CD4-positive, alpha-beta memory T cell (primary cell): Measurements from ENCODE around the gene KCNAB2. TPM values are rescaled to one million over a fixed set of nuclear protein-coding genes. Genes with fewer than 3 reads are reported as not detected.

Source experiments
- CTCF ChIA-PET: fragments of 350-600 bp; sonication (Branson Sonifier 250); formaldehyde crosslinking; loops from one replicate; lab custom pipeline; 2021; ENCODE audit warnings: inconsistent platforms; ENCODE audit not compliant: partially characterized antibody; lab: Charles Lee
- POLR2A ChIA-PET: fragments of 350-600 bp; sonication (Branson Sonifier 250); formaldehyde crosslinking; loops from one replicate; lab custom pipeline; 2021; ENCODE audit not compliant: partially characterized antibody; lab: Charles Lee
- DNase-seq, 5 donors: peaks; one replicate each; pipeline versions ENCODE4 v3.0.0 to v3.0.0-alpha.2; 2020 to 2022; ENCODE audit warnings: mixed read lengths in 1 of 5
- H3K27ac ChIP-seq: one replicate; pipeline ENCODE4 v1.7.0; 2013; ENCODE audit warnings: low read depth, low read length
- H3K27me3 ChIP-seq: 2 replicates; pipeline ENCODE4 v1.7.0; 2013; ENCODE audit warnings: mild to moderate bottlenecking, low read length, moderate library complexity; ENCODE audit not compliant: insufficient read depth
- H3K36me3 ChIP-seq: 2 replicates; pipeline ENCODE4 v1.7.0; 2013; ENCODE audit warnings: mild to moderate bottlenecking, low read length, moderate library complexity; ENCODE audit not compliant: insufficient read depth
- H3K4me1 ChIP-seq: 2 replicates; pipeline ENCODE4 v1.7.0; 2013; ENCODE audit warnings: mild to moderate bottlenecking, low read length, moderate library complexity; ENCODE audit not compliant: insufficient read depth
- H3K4me3 ChIP-seq, 2 donors: one replicate each; pipeline ENCODE4 v1.7.0; 2013; ENCODE audit warnings: low read length in 2 of 2, mild to moderate bottlenecking in 1 of 2
- H3K9me3 ChIP-seq, 2 donors: one replicate each; pipeline ENCODE4 v1.7.0; 2013; ENCODE audit warnings: low read length in 2 of 2, control low read depth in 1 of 2; ENCODE audit not compliant: control insufficient read depth in 1 of 2
- H3K27ac Mint-ChIP-seq, 7 donors: one replicate each; pipeline ENCODE4 v1.8.0; 2020 to 2021; ENCODE audit warnings: mixed read lengths in 7 of 7, mild to moderate bottlenecking in 6 of 7, inconsistent platforms in 3 of 7, moderate library complexity in 3 of 7
- H3K27me3 Mint-ChIP-seq, 2 donors: one replicate each; pipeline ENCODE4 v1.8.0; 2020 to 2021; ENCODE audit warnings: mixed read lengths in 2 of 2
- H3K36me3 Mint-ChIP-seq, 2 donors: one replicate each; pipeline ENCODE4 v1.8.0; 2020 to 2021; ENCODE audit warnings: mixed read lengths in 2 of 2, inconsistent platforms in 1 of 2, mild to moderate bottlenecking in 1 of 2
- H3K4me1 Mint-ChIP-seq, 4 donors: one replicate each; pipeline ENCODE4 v1.8.0; 2020 to 2021; ENCODE audit warnings: mixed read lengths in 4 of 4, mild to moderate bottlenecking in 1 of 4
- H3K4me3 Mint-ChIP-seq, 8 donors: one replicate each; pipeline ENCODE4 v1.8.0; 2020 to 2021; ENCODE audit warnings: mixed read lengths in 8 of 8, mild to moderate bottlenecking in 7 of 8, moderate library complexity in 6 of 8, inconsistent platforms in 3 of 8
- H3K9me3 Mint-ChIP-seq, 8 donors: one replicate each; pipeline ENCODE4 v1.8.0; 2020 to 2021; ENCODE audit warnings: mixed read lengths in 8 of 8, mild to moderate bottlenecking in 5 of 8, inconsistent platforms in 3 of 8, moderate library complexity in 1 of 8
- intact Hi-C: fragments of 100-400 bp; cut with micrococcal nuclease; formaldehyde crosslinking; loops from one replicate; pipeline ENCODE4 v1.15.1; 2023
- polyA plus RNA-seq, 2 donors: library from polyadenylated mRNA; unstranded; fragments of 300-500 nt; fragmentation: Illumina TruSeq; gene quantifications; one replicate each; pipeline ENCODE4 v1.2.3, GENCODE V29; 2021
- total RNA-seq, 2 experiments: library from RNA; stranded (reverse); gene quantifications; one replicate each; pipeline ENCODE4 v1.2.3, GENCODE V29; 2021

The KCNAB2 gene
- total and polyA plus RNA-seq, 4 experiments from 2014 or later = 20.9 to 197 (median 121) TPM

DNA sequence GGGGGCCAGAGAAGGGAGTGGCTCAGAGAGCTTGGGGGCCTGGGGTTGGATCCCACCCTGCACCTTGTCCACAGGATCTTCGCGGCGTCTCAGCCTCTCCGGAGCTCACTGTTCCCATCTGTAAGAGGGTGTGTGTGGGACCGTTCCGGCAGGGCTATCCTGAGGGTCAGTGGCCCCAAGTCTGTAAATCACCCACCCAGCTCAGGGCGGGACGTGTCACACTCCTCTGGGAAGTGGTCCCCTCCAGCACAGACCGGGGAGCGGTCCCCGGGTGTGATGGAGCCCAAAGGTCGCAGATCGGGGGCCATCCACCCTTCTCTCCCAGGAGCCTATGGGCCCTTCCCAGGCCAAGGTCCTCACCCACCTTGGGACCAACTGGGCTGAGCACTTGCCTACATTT lies 40.0 kb downstream of the KCNAB2 start:
- ChIA-PET POLR2A (no interaction called here), CTCF (no interaction called here)
- H3K27ac ChIP-seq = no peak overlapping the region
- H3K9me3 Mint-ChIP-seq = no peaks in the 10 kb centered on the region
- no peak overlapping the region for H3K4me3 Mint-ChIP-seq
- no peaks in the 10 kb centered on the region for H3K9me3 ChIP-seq
- no peaks in the 10 kb centered on the region for H3K27me3 Mint-ChIP-seq
- H3K4me1 ChIP-seq = no peaks in the 10 kb centered on the region
- H3K36me3 ChIP-seq = peaks cover 45% of the 10 kb centered on the region
- DNase-seq = no peak
- H3K27ac Mint-ChIP-seq = no peak overlapping the region
- H3K4me1 Mint-ChIP-seq = no peaks in the 10 kb centered on the region
- intact Hi-C loops = no loop called here
- H3K4me3 ChIP-seq = no peak overlapping the region
- no peaks in the 10 kb centered on the region for H3K27me3 ChIP-seq
- peaks cover 15 to 53% of the 10 kb centered on the region in 2 donors for H3K36me3 Mint-ChIP-seq

DNA sequence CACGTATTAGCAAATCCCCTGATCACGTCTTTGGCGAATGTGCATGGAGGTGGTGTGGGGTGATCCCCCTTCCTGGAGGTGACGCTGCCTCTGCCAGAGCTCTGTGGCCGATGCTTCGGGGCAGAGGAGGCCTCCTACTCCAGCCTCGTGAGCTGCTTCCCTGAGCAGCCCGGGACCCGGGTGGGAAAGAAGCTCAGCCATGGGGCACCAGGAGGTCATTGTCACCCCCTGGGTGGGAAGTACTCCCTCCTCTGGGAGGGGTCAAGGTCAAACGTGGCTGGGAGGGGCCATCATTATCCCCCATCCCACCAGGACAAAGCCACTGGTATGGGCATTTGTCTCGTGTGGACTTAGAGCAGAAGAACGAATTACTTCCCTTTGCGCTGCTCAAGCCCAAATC lies 40.7 kb downstream of the KCNAB2 start:
- Mint-ChIP-seq H3K27me3 (no peaks in the 10 kb centered on the region), H3K4me1 (no peaks in the 10 kb centered on the region), H3K9me3 (no peaks in the 10 kb centered on the region), H3K4me3 (no peak overlapping the region), H3K27ac (peak overlapping the region in 1 of 7 donors; percentile 50), H3K36me3 (peaks cover 20 to 52% of the 10 kb centered on the region in 2 donors)
- intact Hi-C loops = no loop called here
- H3K9me3 ChIP-seq = no peaks in the 10 kb centered on the region
- POLR2A ChIA-PET = no interaction called here
- H3K27me3 ChIP-seq = no peaks in the 10 kb centered on the region
- no peak overlapping the region for H3K4me3 ChIP-seq
- no peaks in the 10 kb centered on the region for H3K4me1 ChIP-seq
- no peak overlapping the region for H3K27ac ChIP-seq
- no peak for DNase-seq
- CTCF ChIA-PET = no interaction called here
- peaks cover 45% of the 10 kb centered on the region for H3K36me3 ChIP-seq

DNA sequence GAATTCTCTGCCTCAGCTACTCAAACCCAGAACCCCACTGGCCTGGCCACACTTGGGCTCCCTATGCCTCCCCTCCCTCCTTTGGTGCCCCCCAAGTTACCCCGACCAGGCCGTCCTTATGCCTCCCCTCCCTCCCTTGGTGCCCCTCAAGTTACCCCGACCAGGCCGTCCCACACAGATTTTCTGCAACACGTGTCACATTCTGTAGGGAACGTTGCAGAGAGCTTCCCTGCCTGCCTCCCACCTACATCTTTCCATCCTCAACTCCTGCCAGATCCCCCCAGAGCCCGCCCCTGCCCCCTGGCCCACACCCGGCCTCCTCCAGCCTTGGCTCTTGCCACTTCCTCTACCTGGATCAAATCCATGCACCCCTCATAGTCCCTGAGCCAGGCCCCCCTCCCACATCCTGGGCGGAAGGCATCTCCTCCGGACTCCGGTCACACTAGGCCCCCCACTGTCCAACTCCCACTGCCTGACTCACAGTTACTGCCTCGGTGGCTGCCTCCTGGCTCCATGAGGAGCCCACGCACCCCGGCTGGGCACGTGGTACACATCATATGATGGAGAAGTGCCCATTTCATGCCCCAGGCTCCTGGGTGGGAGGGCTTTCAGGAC lies 41.2 kb downstream of the KCNAB2 start:
- Histone ChIP-seq H3K9me3 (no peaks in the 10 kb centered on the region), H3K36me3 (peaks cover 41% of the 10 kb centered on the region), H3K27me3 (no peaks in the 10 kb centered on the region), H3K27ac (no peak overlapping the region), H3K4me1 (no peaks in the 10 kb centered on the region), H3K4me3 (no peak overlapping the region)
- Mint-ChIP-seq H3K27ac (peak overlapping the region in 1 of 7 donors; percentile 72), H3K4me3 (no peak overlapping the region), H3K27me3 (no peaks in the 10 kb centered on the region), H3K4me1 (no peaks in the 10 kb centered on the region), H3K9me3 (no peaks in the 10 kb centered on the region), H3K36me3 (peaks cover 16 to 48% of the 10 kb centered on the region in 2 donors)
- CTCF ChIA-PET = no interaction called here
- no peak for DNase-seq
- POLR2A ChIA-PET = interaction anchor here (1.5 kb wide), 1 partner anchor 56 kb away, joined by 3 read pairs; no protein-coding TSS in a partner anchor
- intact Hi-C loops = no loop called here

DNA sequence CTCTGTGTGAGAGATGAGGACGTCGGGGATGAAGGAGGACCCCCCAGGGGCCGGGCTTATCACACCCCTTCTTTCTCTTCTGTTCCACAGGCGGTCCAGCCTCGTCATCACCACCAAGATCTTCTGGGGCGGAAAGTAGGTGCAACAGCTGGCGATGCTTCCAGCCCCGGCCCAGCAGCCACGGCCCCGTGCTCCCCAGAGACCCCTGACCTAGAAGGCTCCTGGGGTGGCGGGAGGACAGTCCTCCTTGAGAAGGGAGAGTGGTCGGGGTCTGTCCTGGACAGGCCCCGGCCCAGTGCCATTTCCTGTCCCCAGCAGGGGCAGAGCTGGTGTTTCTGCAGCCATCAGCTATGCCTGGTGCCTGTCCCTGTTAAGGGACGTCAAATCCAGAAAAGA lies 41.7 kb downstream of the KCNAB2 start:
- H3K9me3 ChIP-seq = no peaks in the 10 kb centered on the region
- H3K4me3 ChIP-seq = no peak overlapping the region
- ChIA-PET CTCF (no interaction called here), POLR2A (interaction anchor here (1.5 kb wide), 1 partner anchor 57 kb away, joined by 3 read pairs; no protein-coding TSS in a partner anchor)
- H3K27ac ChIP-seq = no peak overlapping the region
- Mint-ChIP-seq H3K27me3 (no peaks in the 10 kb centered on the region), H3K4me3 (no peak overlapping the region), H3K9me3 (no peaks in the 10 kb centered on the region), H3K27ac (peak overlapping the region in 1 of 7 donors; percentile 72), H3K36me3 (peaks cover 14 to 49% of the 10 kb centered on the region in 2 donors), H3K4me1 (no peaks in the 10 kb centered on the region)
- no peaks in the 10 kb centered on the region for H3K27me3 ChIP-seq
- intact Hi-C loops = no loop called here
- peaks cover 36% of the 10 kb centered on the region for H3K36me3 ChIP-seq
- DNase-seq = no peak
- H3K4me1 ChIP-seq = no peaks in the 10 kb centered on the region

DNA sequence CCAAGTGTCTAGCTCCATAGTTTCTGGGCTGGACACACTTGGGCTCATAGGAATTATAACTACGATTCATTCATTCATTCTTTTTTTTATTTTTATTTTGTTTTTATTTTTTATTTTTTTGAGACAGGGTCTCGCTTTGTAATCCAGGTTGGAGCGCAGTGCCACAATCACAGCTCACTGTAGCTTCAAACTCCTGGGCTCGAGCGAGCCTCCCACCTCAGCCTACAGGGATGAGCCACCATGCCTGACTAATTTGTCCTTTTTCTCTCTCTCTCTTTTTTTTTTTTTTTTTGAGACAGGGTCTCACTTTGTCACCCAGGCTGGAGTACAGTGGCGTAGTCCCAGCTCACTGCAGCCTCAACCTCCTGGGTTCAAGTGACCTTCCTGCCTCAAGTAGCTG lies 42.3 kb downstream of the KCNAB2 start:
- no peak for DNase-seq
- peaks cover 36% of the 10 kb centered on the region for H3K36me3 ChIP-seq
- Mint-ChIP-seq H3K27me3 (no peaks in the 10 kb centered on the region), H3K4me3 (no peak overlapping the region), H3K27ac (peak overlapping the region in 1 of 7 donors; percentile 67), H3K36me3 (peaks cover 10 to 50% of the 10 kb centered on the region in 2 donors), H3K9me3 (no peaks in the 10 kb centered on the region), H3K4me1 (no peaks in the 10 kb centered on the region)
- H3K9me3 ChIP-seq = no peaks in the 10 kb centered on the region
- no peaks in the 10 kb centered on the region for H3K27me3 ChIP-seq
- no peak overlapping the region for H3K4me3 ChIP-seq
- ChIA-PET CTCF (interaction anchor here (0.7 kb wide), 1 partner anchor 64 kb away, joined by 3 read pairs; no protein-coding TSS in a partner anchor), POLR2A (interaction anchor here (1.5 kb wide), 1 partner anchor 57 kb away, joined by 3 read pairs; no protein-coding TSS in a partner anchor)
- H3K4me1 ChIP-seq = no peaks in the 10 kb centered on the region
- H3K27ac ChIP-seq = no peak overlapping the region
- intact Hi-C loops = no loop called here

DNA sequence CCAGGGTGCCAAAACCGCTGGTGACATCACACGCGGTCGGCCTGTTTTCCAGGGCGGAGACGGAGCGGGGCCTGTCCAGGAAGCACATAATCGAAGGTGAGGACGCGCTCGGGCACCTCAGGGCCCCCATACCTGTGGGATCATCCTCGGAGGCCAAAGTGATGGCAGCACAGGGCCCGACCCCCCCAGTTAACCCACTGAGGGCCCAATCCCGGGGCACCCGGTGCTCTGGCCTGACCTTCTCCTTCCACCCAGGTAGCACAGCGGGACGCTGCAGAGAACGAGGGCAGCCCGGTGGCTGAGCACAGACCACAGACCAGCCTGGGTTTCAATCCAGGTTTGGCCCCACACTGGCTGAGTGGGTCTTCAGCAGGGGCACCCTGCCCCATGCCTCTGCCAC lies 43.3 kb downstream of the KCNAB2 start:
- H3K27ac ChIP-seq = no peak overlapping the region
- Mint-ChIP-seq H3K4me1 (no peaks in the 10 kb centered on the region), H3K36me3 (peaks cover 13 to 54% of the 10 kb centered on the region in 2 donors), H3K9me3 (no peaks in the 10 kb centered on the region), H3K27ac (no peak overlapping the region), H3K4me3 (no peak overlapping the region), H3K27me3 (no peaks in the 10 kb centered on the region)
- POLR2A ChIA-PET = no interaction called here
- intact Hi-C loops = no loop called here
- no peaks in the 10 kb centered on the region for H3K4me1 ChIP-seq
- no peak overlapping the region for H3K4me3 ChIP-seq
- peaks cover 36% of the 10 kb centered on the region for H3K36me3 ChIP-seq
- no peak for DNase-seq
- H3K27me3 ChIP-seq = no peaks in the 10 kb centered on the region
- CTCF ChIA-PET = no interaction called here
- H3K9me3 ChIP-seq = no peaks in the 10 kb centered on the region

DNA sequence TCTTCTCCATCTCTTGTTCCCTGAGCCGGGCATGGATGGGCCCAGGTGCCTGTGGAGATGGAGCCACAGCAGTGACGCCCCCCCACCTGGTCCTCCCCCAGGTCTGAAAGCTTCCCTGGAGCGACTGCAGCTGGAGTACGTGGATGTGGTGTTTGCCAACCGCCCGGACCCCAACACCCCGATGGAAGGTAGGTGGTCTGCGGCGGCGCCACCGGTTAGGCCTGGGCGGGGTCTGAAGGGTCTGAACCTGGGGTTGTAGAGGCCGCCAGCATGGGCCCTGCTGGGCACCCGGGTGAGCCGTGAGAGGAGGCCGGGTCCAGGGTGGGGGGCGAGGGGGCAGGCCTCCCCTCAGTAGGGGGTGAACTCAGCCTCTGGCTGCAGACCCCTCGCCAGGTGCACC lies 44.6 kb downstream of the KCNAB2 start:
- no peaks in the 10 kb centered on the region for H3K9me3 ChIP-seq
- H3K36me3 ChIP-seq = peaks cover 33% of the 10 kb centered on the region
- no peak overlapping the region for H3K27ac ChIP-seq
- no peak overlapping the region for H3K4me3 ChIP-seq
- Mint-ChIP-seq H3K27me3 (no peaks in the 10 kb centered on the region), H3K9me3 (no peaks in the 10 kb centered on the region), H3K4me3 (no peak overlapping the region), H3K36me3 (peaks cover 11 to 49% of the 10 kb centered on the region in 2 donors), H3K4me1 (no peaks in the 10 kb centered on the region), H3K27ac (no peak overlapping the region)
- DNase-seq = no peak
- intact Hi-C loops = no loop called here
- H3K4me1 ChIP-seq = no peaks in the 10 kb centered on the region
- no peaks in the 10 kb centered on the region for H3K27me3 ChIP-seq
- POLR2A ChIA-PET = no interaction called here
- CTCF ChIA-PET = no interaction called here
